Gastrocnemius medialis (tissue), 4 donors: ENCODE measurements around the gene CCDC80. TPM values are rescaled to one million over a fixed set of nuclear protein-coding genes. Genes with fewer than 3 reads are reported as not detected.

Source experiments
- ATAC-seq, 2 donors: fragments of 150-250 bp; one replicate each; pipeline ENCODE4 v1.9.1; 2016
- DNase-seq, 2 donors: peaks; one replicate each; pipeline ENCODE4 v3.0.0-alpha.2; 2019
- H3K27ac ChIP-seq, 4 donors: fragments of 200-600 bp; sonication (generic); 1 replicate in 1 of 4; 2 replicates in 3 of 4; pipeline ENCODE4 v1.5.1; 2016 to 2018; ENCODE audit warnings: mild to moderate bottlenecking in 2 of 4, moderate library complexity in 1 of 4
- H3K27me3 ChIP-seq, 3 donors: fragments of 200-600 bp; sonication (generic) in 2 of 3; 1 replicate in 1 of 3; 2 replicates in 2 of 3; pipeline versions ENCODE4 v1.5.1 to v1.6.0; 2016 to 2019; ENCODE audit warnings: mild to moderate bottlenecking in 1 of 3, moderate library complexity in 1 of 3
- H3K36me3 ChIP-seq, 2 donors: fragments of 200-600 bp; sonication (generic) in 1 of 2; one replicate each; pipeline ENCODE4 v1.5.1; 2017 to 2018
- H3K4me1 ChIP-seq, 2 donors: fragments of 200-600 bp; sonication (generic) in 1 of 2; one replicate each; pipeline ENCODE4 v1.5.1; 2016 to 2017; ENCODE audit warnings: mild to moderate bottlenecking in 2 of 2
- H3K4me3 ChIP-seq, 4 donors: fragments of 200-600 bp; sonication (generic) in 3 of 4; 1 replicate in 1 of 4; 2 replicates in 3 of 4; pipeline ENCODE4 v1.5.1; 2016 to 2019; ENCODE audit warnings: mild to moderate bottlenecking in 2 of 4
- H3K9me3 ChIP-seq, 3 donors: fragments of 200-600 bp; sonication (generic) in 2 of 3; 1 replicate in 1 of 3; 2 replicates in 2 of 3; pipeline ENCODE4 v1.5.1; 2016 to 2019
- POLR2A ChIP-seq, 2 donors: fragments of 450-650 bp; IDR thresholded peaks; one replicate each; pipeline ENCODE4 v1.6.1; 2017; ENCODE audit warnings: antibody characterized with exemption in 2 of 2, mild to moderate bottlenecking in 2 of 2, moderate library complexity in 2 of 2
- in situ Hi-C, 4 donors: fragments of 200-750 bp; cut with MboI; loops; one replicate each; pipeline versions ENCODE4 v1.15.0 to v1.8.0; 2017; ENCODE audit warnings: low sequenced_read_pairs in 4 of 4
- intact Hi-C: fragments of 100-400 bp; cut with DNase I; formaldehyde crosslinking; loops from one replicate; pipeline ENCODE4 v1.15.1; 2023; ENCODE audit warnings: low total_unique reads
- total RNA-seq, 4 donors: library from RNA; depleted of rRNA; stranded (reverse); fragments of >200 nt; gene quantifications; one replicate each; pipeline versions ENCODE4 v1.1.0 to v1.2.3, GENCODE V29; 2016
- TF ChIP-seq, protein P1 (sequence below), 5 experiments: fragments of 450-650 bp in 3 of 5; fragments of 200-600 bp in 2 of 5; sonication (generic) in 2 of 5; IDR thresholded peaks in 4 of 5; conservative IDR thresholded peaks in 1 of 5; 1 replicate in 4 of 5; 2 replicates in 1 of 5; pipeline ENCODE4 v1.5.1; 2016 to 2019; ENCODE audit warnings: antibody characterized with exemption in 5 of 5, mild to moderate bottlenecking in 3 of 5, moderate library complexity in 3 of 5

The CCDC80 gene
- total RNA-seq, 4 donors from 2014 or later, result 0.63 to 13.5 (median 3.4) TPM

DNA sequence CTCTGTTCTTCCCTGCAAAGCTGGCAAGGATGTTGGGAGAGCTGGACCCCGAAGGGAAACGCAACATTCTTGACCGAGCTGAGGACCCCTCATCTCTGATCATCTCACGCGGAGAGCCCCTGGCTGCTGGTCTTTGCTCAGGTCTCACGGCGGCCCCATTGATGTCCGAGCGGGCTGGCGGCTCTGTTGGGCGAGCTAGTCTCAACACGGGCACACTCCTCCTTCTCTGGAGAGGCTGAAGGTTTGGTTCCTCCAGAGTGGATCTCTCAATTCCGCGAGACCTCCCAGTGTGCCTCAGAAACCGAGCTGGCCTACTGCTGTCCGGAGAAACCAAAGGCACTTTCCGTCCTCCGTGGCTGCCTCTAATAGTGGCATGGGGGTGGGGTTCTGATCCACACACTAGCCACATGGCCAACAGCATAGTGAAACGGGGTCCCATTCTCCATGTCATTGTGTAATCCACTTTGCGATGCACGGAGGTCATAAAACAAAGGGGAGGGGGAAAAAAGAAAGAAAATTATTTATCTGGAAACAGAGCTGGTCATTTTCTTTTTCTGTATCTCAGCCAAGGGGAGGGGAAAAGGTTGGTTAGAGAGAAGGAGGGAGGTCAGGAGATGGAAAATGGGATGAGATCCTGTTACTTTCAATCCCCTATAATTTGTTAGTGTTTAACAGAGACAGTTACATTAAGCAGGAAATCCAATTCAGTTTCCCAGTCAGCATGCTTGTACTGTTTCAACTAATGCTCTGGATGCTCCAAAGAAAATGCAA is 1.3 kb downstream of the CCDC80 start:
- H3K27ac ChIP-seq, result peak overlapping the region; percentile 26 to 69 (median 42)
- no peak for DNase-seq

DNA sequence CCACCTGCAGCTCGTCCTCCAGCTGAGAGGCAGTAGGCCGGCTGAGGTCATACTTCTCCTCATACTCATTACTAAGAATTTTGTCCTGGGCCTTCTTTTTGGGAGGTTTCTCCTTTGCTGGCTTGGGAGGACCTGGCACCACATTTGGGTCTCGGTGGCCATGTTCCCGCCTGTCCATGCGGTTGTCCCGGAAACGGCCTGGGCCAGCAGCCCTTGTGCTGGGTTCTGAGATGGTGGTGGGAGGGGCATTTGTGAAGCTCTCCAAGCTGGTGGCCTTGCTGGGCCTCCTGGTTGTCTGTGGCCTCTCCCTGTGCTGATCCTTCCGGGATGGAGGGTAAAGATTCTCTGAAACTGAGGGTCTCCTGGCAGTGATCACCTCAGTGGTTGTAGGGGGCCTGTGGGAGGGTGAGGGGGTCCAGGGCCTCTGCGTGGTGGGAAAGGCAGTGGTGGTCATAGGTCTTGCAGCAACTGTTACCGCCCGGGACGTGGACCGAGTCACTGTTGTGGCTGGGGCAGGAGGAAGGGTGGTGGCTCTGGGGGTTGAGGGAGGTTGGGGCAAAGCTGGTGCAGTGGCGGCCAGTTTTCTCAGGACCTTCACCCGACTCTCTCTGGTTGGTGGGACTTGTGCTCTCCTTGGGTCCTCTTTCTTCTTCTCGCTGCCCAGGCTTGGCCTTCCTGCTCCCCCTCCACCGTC is 2.5 kb downstream of the CCDC80 start:
- no peak for ATAC-seq
- Histone ChIP-seq H3K9me3 (no peaks in the 10 kb centered on the region), H3K4me1 (peaks cover 15 to 22% of the 10 kb centered on the region in 2 donors), H3K4me3 (peak overlapping the region in 1 of 4 donors; percentile 5), H3K27ac (peak overlapping the region in 3 of 4 donors; percentile 21 to 48 (median 25)), H3K36me3 (no peaks in the 10 kb centered on the region), H3K27me3 (no peaks in the 10 kb centered on the region)
- in situ Hi-C loops, result no loop called here
- intact Hi-C loops, result no loop called here
- TF ChIP-seq POLR2A (IDR thresholded peaks at IDR 0.05), result no peak
- TF ChIP-seq, protein P1, sequence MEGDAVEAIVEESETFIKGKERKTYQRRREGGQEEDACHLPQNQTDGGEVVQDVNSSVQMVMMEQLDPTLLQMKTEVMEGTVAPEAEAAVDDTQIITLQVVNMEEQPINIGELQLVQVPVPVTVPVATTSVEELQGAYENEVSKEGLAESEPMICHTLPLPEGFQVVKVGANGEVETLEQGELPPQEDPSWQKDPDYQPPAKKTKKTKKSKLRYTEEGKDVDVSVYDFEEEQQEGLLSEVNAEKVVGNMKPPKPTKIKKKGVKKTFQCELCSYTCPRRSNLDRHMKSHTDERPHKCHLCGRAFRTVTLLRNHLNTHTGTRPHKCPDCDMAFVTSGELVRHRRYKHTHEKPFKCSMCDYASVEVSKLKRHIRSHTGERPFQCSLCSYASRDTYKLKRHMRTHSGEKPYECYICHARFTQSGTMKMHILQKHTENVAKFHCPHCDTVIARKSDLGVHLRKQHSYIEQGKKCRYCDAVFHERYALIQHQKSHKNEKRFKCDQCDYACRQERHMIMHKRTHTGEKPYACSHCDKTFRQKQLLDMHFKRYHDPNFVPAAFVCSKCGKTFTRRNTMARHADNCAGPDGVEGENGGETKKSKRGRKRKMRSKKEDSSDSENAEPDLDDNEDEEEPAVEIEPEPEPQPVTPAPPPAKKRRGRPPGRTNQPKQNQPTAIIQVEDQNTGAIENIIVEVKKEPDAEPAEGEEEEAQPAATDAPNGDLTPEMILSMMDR (IDR thresholded peaks at IDR 0.05 in 4 of 5, conservative IDR thresholded peaks at IDR 0.05 in 1 of 5), result no peak
- DNase-seq, result no peak

More for the DNA sequence above, 1.3 kb downstream of the CCDC80 start:
- TF ChIP-seq, protein P1 (IDR thresholded peaks at IDR 0.05 in 4 of 5, conservative IDR thresholded peaks at IDR 0.05 in 1 of 5), result no peak
- no peak for TF ChIP-seq POLR2A (IDR thresholded peaks at IDR 0.05)
- Histone ChIP-seq H3K27me3 (no peaks in the 10 kb centered on the region), H3K36me3 (no peaks in the 10 kb centered on the region), H3K4me3 (peak overlapping the region in 2 of 4 donors; percentile 41 to 51), H3K9me3 (no peaks in the 10 kb centered on the region), H3K4me1 (peaks cover 15 to 22% of the 10 kb centered on the region in 2 donors)
- intact Hi-C loops (loop anchor here (5.0 kb wide), 1 partner anchor 353 kb away; the partner anchor contains the start of gene GTPBP8), in situ Hi-C loops (loop anchor here (5.0 to 10.0 kb wide), 5 partner anchors 173 to 348 kb away; partner anchors contain the start of gene CD200R1 (in 1 of the 4))
- no peak for ATAC-seq

DNA sequence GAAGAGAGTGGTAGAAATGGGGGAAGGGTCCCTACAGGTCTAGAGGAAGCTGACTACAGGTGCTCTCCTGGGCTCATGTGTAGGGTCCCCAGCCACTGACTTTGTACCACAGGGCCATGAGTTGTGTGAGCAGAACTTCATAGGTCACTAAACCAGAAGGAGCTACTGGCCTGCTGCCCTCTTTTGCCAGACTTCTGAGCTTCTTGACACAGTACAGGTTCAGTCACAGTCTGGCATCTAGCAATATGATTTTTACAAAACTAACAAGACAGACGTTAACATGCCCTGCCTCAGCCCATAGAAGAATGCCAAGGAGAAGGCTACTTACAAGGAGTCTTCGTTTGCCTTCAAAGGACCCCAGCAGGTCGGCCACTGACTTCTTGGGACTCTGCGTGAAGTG is 3.2 kb downstream of the CCDC80 start:
- no peak for TF ChIP-seq POLR2A (IDR thresholded peaks at IDR 0.05)
- TF ChIP-seq, protein P1 (IDR thresholded peaks at IDR 0.05 in 4 of 5, conservative IDR thresholded peaks at IDR 0.05 in 1 of 5), result no peak
- in situ Hi-C loops (no loop called here), intact Hi-C loops (no loop called here)
- Histone ChIP-seq H3K9me3 (no peaks in the 10 kb centered on the region), H3K4me1 (peaks cover 15 to 17% of the 10 kb centered on the region in 2 donors), H3K4me3 (peak overlapping the region in 1 of 4 donors; percentile 5), H3K27me3 (no peaks in the 10 kb centered on the region), H3K36me3 (no peaks in the 10 kb centered on the region), H3K27ac (peak overlapping the region; percentile 21 to 48 (median 30))
- no peak for ATAC-seq
- no peak for DNase-seq

DNA sequence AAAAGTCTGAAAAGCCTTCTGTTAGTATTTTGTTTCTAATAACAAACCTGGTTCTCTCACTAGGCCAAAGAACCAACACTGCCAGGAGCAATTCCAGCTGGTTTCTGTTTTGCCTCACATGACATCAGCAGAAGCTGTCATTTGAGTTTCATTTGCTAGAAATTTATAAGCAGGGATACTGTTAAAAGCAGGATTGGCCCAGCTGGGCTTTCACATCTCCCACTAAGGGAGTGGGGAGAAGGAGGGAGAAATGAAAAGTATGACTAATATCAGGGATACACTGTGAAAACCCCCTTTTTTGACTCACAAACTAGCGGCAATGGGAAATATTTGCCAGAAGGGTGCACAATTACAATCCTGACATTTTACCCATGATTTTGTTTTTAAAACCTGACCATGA is 5.3 kb downstream of the CCDC80 start:
- no peak for TF ChIP-seq POLR2A (IDR thresholded peaks at IDR 0.05)
- TF ChIP-seq, protein P1 (IDR thresholded peaks at IDR 0.05 in 4 of 5, conservative IDR thresholded peaks at IDR 0.05 in 1 of 5), result no peak
- H3K36me3 ChIP-seq, result no peaks in the 10 kb centered on the region
- in situ Hi-C loops (no loop called here), intact Hi-C loops (no loop called here)
- ATAC-seq (no peak), DNase-seq (no peak)
- H3K9me3 ChIP-seq, result no peaks in the 10 kb centered on the region
- H3K4me1 ChIP-seq, result peaks cover 4 to 6% of the 10 kb centered on the region in 2 donors
- H3K27me3 ChIP-seq, result no peaks in the 10 kb centered on the region
- H3K27ac ChIP-seq, result peak overlapping the region; percentile 9 to 48 (median 28)
- H3K4me3 ChIP-seq, result no peak overlapping the region
